GM12878 (cell line): ENCODE measurements around the gene DPH7. TPM values are rescaled to one million over a fixed set of nuclear protein-coding genes. Genes with fewer than 3 reads are reported as not detected.
"Not testable (repeated sequence)": the region's sequence is repeated elsewhere in the genome, so short reads cannot be mapped to it uniquely, and the experiment has no call there.

ENCODE experiments used
- ATAC-seq: fragments of 200-7000 bp; cut with Tn5 transposase; 3 replicates; pipeline ENCODE4 v1.9.1; 2020; ENCODE audit warnings: mild to moderate bottlenecking, moderate library complexity
- BruUV-seq: library from RNA; stranded (reverse); fragments of 400-500 nt; replicated peaks from 2 replicates; lab custom pipeline; 2021; lab: Mats Ljungman, UMichigan
- CTCF ChIA-PET: fragments of 300-600 bp; sonication (Branson Sonifier 250); formaldehyde crosslinking; extraction: SDS; loops from one replicate; lab custom pipeline; 2021; ENCODE audit warnings: inconsistent platforms; lab: Yijun Ruan, JAX
- POLR2A ChIA-PET: fragments of 350-600 bp; formaldehyde crosslinking; extraction: SDS; loops from one replicate; lab custom pipeline; 2021; ENCODE audit warnings: inconsistent platforms; lab: Charles Lee
- RAD21 ChIA-PET: fragments of 300-600 bp; sonication (Branson Sonifier 250); formaldehyde crosslinking; loops from one replicate; lab custom pipeline; 2023; ENCODE audit warnings: antibody characterized with exemption; ENCODE audit not compliant: unreplicated experiment; lab: Charles Lee
- SMC1A ChIA-PET: fragments of 300-600 bp; sonication (Branson Sonifier 250); formaldehyde crosslinking; loops from one replicate; lab custom pipeline; 2023; ENCODE audit not compliant: unreplicated experiment, uncharacterized antibody; lab: Charles Lee
- DNase-seq: peaks from one replicate; pipeline ENCODE4 v3.0.0-alpha.2; 2011; ENCODE audit warnings: low read depth, low spot score
- FAIRE-seq: peaks from 3 replicates; lab custom pipeline; 2011; peaks lifted over from hg19 to GRCh38; lab: Jason Lieb, UNC
- H2AFZ ChIP-seq: 2 replicates; pipeline ENCODE4 v1.6.0; 2011; ENCODE audit warnings: low read depth, low read length, control low read depth; ENCODE audit not compliant: control insufficient read depth
- H3K27ac ChIP-seq: 2 replicates; pipeline ENCODE4 v1.5.1; 2011; ENCODE audit warnings: control low read depth; ENCODE audit not compliant: control insufficient read depth, insufficient read depth
- H3K27me3 ChIP-seq, 2 experiments: replicated peaks in 1 of 2; 2 replicates each; pipeline versions ENCODE4 v1.6.0 to v1.6.1; 2011; ENCODE audit warnings: low read length in 1 of 2; ENCODE audit not compliant: control insufficient read depth in 2 of 2, insufficient read depth in 2 of 2
- H3K36me3 ChIP-seq, 2 experiments: 2 replicates each; pipeline ENCODE4 v1.5.1; 2011; ENCODE audit warnings: low read length in 1 of 2; ENCODE audit not compliant: control insufficient read depth in 2 of 2, insufficient read depth in 2 of 2
- H3K4me1 ChIP-seq: 2 replicates; pipeline ENCODE4 v1.6.1; 2011; ENCODE audit warnings: mild to moderate bottlenecking, low read length, moderate library complexity, mixed read lengths; ENCODE audit not compliant: control insufficient read depth, insufficient read depth
- H3K4me2 ChIP-seq: 2 replicates; pipeline ENCODE4 v1.6.0; 2011; ENCODE audit warnings: control low read depth; ENCODE audit not compliant: control insufficient read depth, insufficient read depth
- H3K4me3 ChIP-seq: fragments of 200-600 bp; sonication (generic); 2 replicates; pipeline ENCODE4 v1.5.1; 2016
- H3K79me2 ChIP-seq: 2 replicates; pipeline ENCODE4 v1.6.0; 2011; ENCODE audit warnings: low read length; ENCODE audit not compliant: control insufficient read depth, insufficient read depth
- H3K9ac ChIP-seq: 2 replicates; pipeline ENCODE4 v1.8.0; 2011; ENCODE audit warnings: low read length, control low read depth, mixed read lengths; ENCODE audit not compliant: control insufficient read depth, insufficient read depth
- H3K9me3 ChIP-seq: replicated peaks from 3 replicates; pipeline ENCODE4 v1.5.1; 2011; ENCODE audit warnings: mild to moderate bottlenecking, low read length; ENCODE audit not compliant: control insufficient read depth, insufficient read depth
- H4K20me1 ChIP-seq: 2 replicates; pipeline ENCODE4 v1.6.0; 2011; ENCODE audit not compliant: control insufficient read depth, insufficient read depth
- BHLHE40 ChIP-seq, 2 experiments: fragments of 450-650 bp in 1 of 2; IDR thresholded peaks; 2 replicates each; pipeline ENCODE4 v1.6.1; 2011 to 2017; ENCODE audit warnings: low read depth in 2 of 2, borderline replicate concordance in 1 of 2, improper control_type of control experiment in 1 of 2, low read length in 1 of 2, mild to moderate bottlenecking in 1 of 2
- IKZF2 ChIP-seq, 2 experiments: fragments of 450-650 bp; IDR thresholded peaks; 2 replicates each; pipeline ENCODE4 v1.6.1; 2017; ENCODE audit warnings: mild to moderate bottlenecking in 2 of 2, moderate library complexity in 2 of 2
- KDM1A ChIP-seq: fragments of 200-600 bp; sonication (generic); IDR thresholded peaks from 2 replicates; pipeline ENCODE4 v1.6.1; 2016; ENCODE audit warnings: borderline replicate concordance
- LARP7 ChIP-seq: fragments of 450-650 bp; IDR thresholded peaks from 2 replicates; pipeline ENCODE4 v1.6.1; 2017; ENCODE audit warnings: mild to moderate bottlenecking
- MXI1 ChIP-seq: fragments of 150-350 bp; IDR thresholded peaks from 2 replicates; pipeline ENCODE4 v1.6.1; 2011; ENCODE audit warnings: low read depth, mild to moderate bottlenecking, inconsistent platforms, low read length, improper control_type of control experiment
- POU2F2 ChIP-seq: IDR thresholded peaks from 3 replicates; pipeline ENCODE4 v1.6.1; 2011; ENCODE audit warnings: low read depth, mild to moderate bottlenecking, low read length, borderline replicate concordance
- RAD51 ChIP-seq: fragments of 450-650 bp; IDR thresholded peaks from 2 replicates; pipeline ENCODE4 v1.6.1; 2016; ENCODE audit warnings: moderate library complexity, mild to moderate bottlenecking, inconsistent platforms
- SPI1 ChIP-seq: IDR thresholded peaks from 2 replicates; pipeline ENCODE4 v1.6.1; 2011; ENCODE audit warnings: low read depth, mild to moderate bottlenecking, low read length, moderate library complexity, borderline replicate concordance; ENCODE audit not compliant: insufficient read depth
- STAT3 ChIP-seq: IDR thresholded peaks from 2 replicates; pipeline ENCODE4 v1.6.1; 2011; ENCODE audit warnings: low read depth, low read length, improper control_type of control experiment
- WGBS: methylation state at CpG from one replicate; pipeline ENCODE4 v1.1.6; 2016; ENCODE audit warnings: low lambda C conversion rate; ENCODE audit not compliant: insufficient replicate concordance, insufficient coverage; ENCODE audit errors: missing lambda C conversion rate; 5-methylcytosine and 5-hydroxymethylcytosine counted together
- in situ Hi-C: fragments of 300-500 bp; cut with MboI; formaldehyde crosslinking; loops from 9 replicates; pipeline ENCODE4 v1.14.3; 2018; ENCODE audit warnings: mixed read lengths
- intact Hi-C: fragments of 100-400 bp; cut with micrococcal nuclease; formaldehyde crosslinking; loops from one replicate; pipeline ENCODE4 v1.14.2; 2022; ENCODE audit not compliant: unreplicated experiment
- polyA plus RNA-seq, 11 experiments: library from polyadenylated mRNA; depleted of rRNA in 4 of 11; unstranded in 6 of 11; stranded (reverse) in 5 of 11; fragments of >200 nt; fragmentation: Nextera tagmentation in 4 of 11; fragmentation: Illumina TruSeq in 1 of 11; extraction: Ambion mirVana in 4 of 11; extraction: Trizol in 1 of 11; gene quantifications; 1 replicate in 1 of 11; 2 replicates in 10 of 11; pipeline versions ENCODE4 v1.2.1 to v1.2.3, GENCODE V29; 2011 to 2016; ENCODE audit warnings: inconsistent platforms in 2 of 11, missing spikeins in 2 of 11, low read depth in 1 of 11
- total RNA-seq, 4 experiments: library from RNA; depleted of rRNA in 3 of 4; stranded (reverse); fragments of >200 nt in 3 of 4; fragmentation: Illumina TruSeq in 1 of 4; extraction: Trizol in 1 of 4; gene quantifications; 2 replicates each; pipeline versions ENCODE4 v1.2.1 to v1.2.3, GENCODE V29; 2013 to 2021

The DPH7 gene
- total and polyA plus RNA-seq, 10 of the 15 experiments (the other 5 are each of a cell fraction or from before 2014, with no cell fraction given): 8.7 to 40.0 (median 28.1) TPM

DNA sequence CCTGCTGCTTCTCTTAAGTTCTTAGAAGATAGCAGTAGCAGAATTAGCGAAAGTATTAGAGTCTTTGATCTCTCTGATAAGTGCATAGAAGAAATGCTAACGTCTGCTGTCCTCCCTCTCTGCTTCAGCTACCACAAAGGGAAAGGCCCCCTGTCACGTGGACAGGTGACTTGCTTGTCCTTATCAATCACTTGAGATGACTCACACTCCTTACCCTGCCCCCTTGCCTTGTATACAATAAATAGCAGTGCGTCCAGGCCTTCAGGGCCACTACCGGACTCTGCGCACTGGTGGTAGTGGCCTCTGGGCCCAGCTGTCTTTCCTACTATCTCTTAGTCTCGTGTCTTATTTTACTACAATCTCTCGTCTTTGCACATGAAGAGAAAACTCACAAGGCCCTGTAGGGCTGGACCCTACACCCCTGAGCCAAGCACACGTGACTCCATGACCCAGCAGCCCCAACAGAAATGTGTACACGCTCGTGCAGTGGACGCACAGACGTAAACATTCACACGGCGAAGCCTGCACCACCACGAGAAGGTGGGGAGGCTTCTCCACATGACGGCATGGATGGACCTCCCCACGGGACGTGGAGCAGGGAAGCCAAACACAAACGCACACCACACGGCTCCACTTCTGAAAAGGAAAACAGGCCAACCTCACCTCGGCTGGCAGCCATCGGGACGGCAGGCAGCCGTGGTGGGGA, 66.8 kb downstream of the DPH7 start:
- no peaks in the 10 kb centered on the region for H3K36me3 ChIP-seq
- TF ChIP-seq IKZF2 (IDR thresholded peaks at IDR 0.05) (no peak), SPI1 (no peak), POU2F2 (no peak), MXI1 (no peak), LARP7 (no peak), STAT3 (no peak), KDM1A (no peak), RAD51 (0 out of 2 replicates have a peak, but pooled peaks have one; percentile 15), BHLHE40 (IDR thresholded peaks at IDR 0.05; ENCODE audit: borderline replicate concordance in 1 of 2, low read depth in 2 of 2, low read length in 1 of 2) (peak in 1 of 2 experiments; percentile 37; a peak in 1 of 4 replicates)
- H3K9me3 ChIP-seq: no peaks in the 10 kb centered on the region
- intact Hi-C loops (no loop called here), in situ Hi-C loops (no loop called here)
- DNase-seq (no peak), ATAC-seq (no peak), FAIRE-seq (peak; percentile 74)
- ChIA-PET RAD21 (no interaction called here), POLR2A (no interaction called here), CTCF (no interaction called here), SMC1A (no interaction called here)
- H4K20me1 ChIP-seq: no peaks in the 10 kb centered on the region
- BruUV-seq: no TSS peak
- no peak overlapping the region for H3K4me2 ChIP-seq
- H3K27me3 ChIP-seq: no peaks in the 10 kb centered on the region; a peak in 1 of 4 replicates
- H3K27ac ChIP-seq: no peak overlapping the region
- H3K4me3 ChIP-seq: no peak overlapping the region
- no peaks in the 10 kb centered on the region for H3K79me2 ChIP-seq
- H2AFZ ChIP-seq: no peak overlapping the region
- H3K9ac ChIP-seq: no peak overlapping the region
- peaks cover 8% of the 10 kb centered on the region for H3K4me1 ChIP-seq
- 69% methylated on average over 21 of the region's 25 CpGs for WGBS

DNA sequence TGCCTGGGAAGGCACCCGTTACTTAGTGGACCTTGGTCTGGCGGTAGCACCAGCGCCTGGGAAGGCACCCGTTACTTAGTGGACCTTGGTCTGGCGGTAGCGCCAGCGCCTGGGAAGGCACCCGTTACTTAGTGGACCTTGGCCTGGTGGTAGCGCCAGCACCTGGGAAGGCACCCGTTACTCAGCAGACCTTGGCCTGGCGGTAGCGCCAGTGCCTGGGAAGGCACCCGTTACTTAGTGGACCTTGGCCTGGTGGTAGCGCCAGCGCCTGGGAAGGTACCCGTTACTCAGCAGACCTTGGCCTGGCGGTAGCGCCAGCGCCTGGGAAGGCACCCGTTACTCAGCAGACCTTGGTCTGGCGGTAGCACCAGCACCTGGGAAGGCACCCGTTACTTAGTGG, 67.6 kb downstream of the DPH7 start:
- intact Hi-C loops, H3K4me3 ChIP-seq, H3K9ac ChIP-seq, H4K20me1 ChIP-seq, H3K27me3 ChIP-seq, BruUV-seq, H3K79me2 ChIP-seq, in situ Hi-C loops, SMC1A ChIA-PET, FAIRE-seq, H3K4me1 ChIP-seq, H3K27ac ChIP-seq, DNase-seq, H3K36me3 ChIP-seq, H3K4me2 ChIP-seq, H3K9me3 ChIP-seq, H2AFZ ChIP-seq, ATAC-seq: not testable (repeated sequence)
- POLR2A ChIA-PET: interaction anchor here (0.7 kb wide), 1 partner anchor 70 kb away, joined by 3 read pairs; the partner anchor contains the start of gene ENTPD8
- RAD21 ChIA-PET: interaction anchor here (1.0 kb wide), 1 partner anchor 225 kb away, joined by 3 read pairs; no protein-coding TSS in a partner anchor
- CTCF ChIA-PET: interaction anchor here (1.0 to 1.2 kb wide), 2 partner anchors 10 to 41 kb away, joined by 3 read pairs; no protein-coding TSS in a partner anchor
- WGBS: 88% methylated on average over 22 of the region's 22 CpGs
